OCI-LY3 (cell line): ENCODE results near the gene LPCAT1.

ENCODE experiments used
- EZH2phosphoT487 ChIP-seq: fragments of 200-600 bp; shearing (Covaris generic); IDR thresholded peaks from 2 replicates; pipeline ENCODE4 v1.6.1; 2018; ENCODE audit warnings: antibody characterized with exemption, mixed run types, low read depth
- TF ChIP-seq, protein P1 (sequence below): fragments of 200-600, 300-600 bp; sonication (generic); IDR thresholded peaks from 2 replicates; pipeline ENCODE4 v1.5.1; 2014; ENCODE audit warnings: antibody characterized with exemption, low read length, low read depth

DNA sequence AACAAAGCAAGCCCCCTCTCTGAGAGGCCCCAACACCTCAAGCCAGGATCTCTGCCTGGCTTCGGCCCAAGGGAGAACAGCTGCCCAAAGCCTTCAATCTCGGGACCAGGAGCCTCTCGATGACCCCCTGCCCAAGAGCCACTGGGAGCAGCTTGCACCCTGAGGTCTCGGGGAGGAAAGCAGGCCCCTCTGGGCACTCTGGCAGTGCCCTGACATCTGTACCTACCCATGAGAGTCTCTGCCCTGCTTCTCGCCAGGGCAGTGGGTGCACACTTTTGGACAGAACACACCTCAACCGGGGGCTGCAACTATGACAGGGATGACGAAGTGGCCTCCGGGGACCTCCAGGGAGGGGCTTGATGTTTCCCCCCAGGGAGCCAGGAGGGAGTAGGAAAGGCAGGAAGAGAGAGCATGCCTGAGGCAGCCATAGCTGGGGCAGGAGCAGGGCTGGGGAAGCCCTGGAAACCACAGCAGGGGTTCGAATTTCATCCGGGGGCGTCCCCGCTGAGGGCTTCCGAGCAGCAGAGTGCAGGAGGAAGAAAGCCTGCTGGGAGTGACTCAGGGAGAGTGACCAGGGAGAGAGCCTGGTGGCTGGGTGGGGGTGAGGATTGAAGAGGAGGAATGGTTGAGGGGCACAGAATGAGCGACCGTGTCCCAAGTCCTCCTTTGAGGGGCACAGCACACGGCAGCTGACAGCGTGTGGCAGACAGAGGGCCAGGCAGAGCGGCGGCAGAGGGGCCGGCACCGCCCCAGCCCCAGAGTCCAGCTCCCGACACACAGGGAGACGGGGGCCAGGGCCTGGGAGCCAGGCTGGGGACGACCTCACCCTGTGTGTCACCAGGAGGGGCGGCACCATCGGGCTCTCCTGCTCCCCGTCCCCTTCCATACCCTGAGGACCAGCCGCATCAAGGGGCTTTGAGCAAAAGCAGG lies 1.8 kb downstream of the LPCAT1 start:
- TF ChIP-seq, protein P1, sequence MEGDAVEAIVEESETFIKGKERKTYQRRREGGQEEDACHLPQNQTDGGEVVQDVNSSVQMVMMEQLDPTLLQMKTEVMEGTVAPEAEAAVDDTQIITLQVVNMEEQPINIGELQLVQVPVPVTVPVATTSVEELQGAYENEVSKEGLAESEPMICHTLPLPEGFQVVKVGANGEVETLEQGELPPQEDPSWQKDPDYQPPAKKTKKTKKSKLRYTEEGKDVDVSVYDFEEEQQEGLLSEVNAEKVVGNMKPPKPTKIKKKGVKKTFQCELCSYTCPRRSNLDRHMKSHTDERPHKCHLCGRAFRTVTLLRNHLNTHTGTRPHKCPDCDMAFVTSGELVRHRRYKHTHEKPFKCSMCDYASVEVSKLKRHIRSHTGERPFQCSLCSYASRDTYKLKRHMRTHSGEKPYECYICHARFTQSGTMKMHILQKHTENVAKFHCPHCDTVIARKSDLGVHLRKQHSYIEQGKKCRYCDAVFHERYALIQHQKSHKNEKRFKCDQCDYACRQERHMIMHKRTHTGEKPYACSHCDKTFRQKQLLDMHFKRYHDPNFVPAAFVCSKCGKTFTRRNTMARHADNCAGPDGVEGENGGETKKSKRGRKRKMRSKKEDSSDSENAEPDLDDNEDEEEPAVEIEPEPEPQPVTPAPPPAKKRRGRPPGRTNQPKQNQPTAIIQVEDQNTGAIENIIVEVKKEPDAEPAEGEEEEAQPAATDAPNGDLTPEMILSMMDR, result no peak
- TF ChIP-seq EZH2phosphoT487, result no peak
